ENCODE data around the gene CEP128.
A peak's percentile ranks its signal among the peaks of the same experiment; 100 is the strongest.

Gene CEP128

GRCh38 chr14:80664576-80664975 is 277.0 kb downstream of the CEP128 start:
- DNase-seq (ENCODE audit: low read depth), result no peak

GRCh38 chr14:80663541-80663940 is 278.0 kb downstream of the CEP128 start:
- no peak for DNase-seq (ENCODE audit: low read depth)

- DNase-seq (ENCODE audit: low read depth), result no peak
Observed at GRCh38 chr14:80659783-80660182, 281.8 kb downstream of the CEP128 start.

GRCh38 chr14:80658733-80659132 is 282.8 kb downstream of the CEP128 start:
- no peak for DNase-seq (ENCODE audit: low read depth)

- no peak for DNase-seq (ENCODE audit: low read depth)
Observed at GRCh38 chr14:80658155-80658554, 283.4 kb downstream of the CEP128 start.

- DNase-seq (ENCODE audit: low read depth), result no peak
Observed at GRCh38 chr14:80653956-80654355, 287.6 kb downstream of the CEP128 start.

GRCh38 chr14:80645667-80646413 is 295.7 kb downstream of the CEP128 start:
- no peak for DNase-seq (ENCODE audit: low read depth)

- no peak for DNase-seq (ENCODE audit: low read depth)
Observed at GRCh38 chr14:80644826-80645225, 296.7 kb downstream of the CEP128 start.

GRCh38 chr14:80638620-80639515 is 302.7 kb downstream of the CEP128 start:
- DNase-seq (ENCODE audit: low read depth), result peak; percentile 68

GRCh38 chr14:80637756-80638619 is 303.6 kb downstream of the CEP128 start:
- no peak for DNase-seq (ENCODE audit: low read depth)

GRCh38 chr14:80636071-80636470 is 305.5 kb downstream of the CEP128 start:
- DNase-seq (ENCODE audit: low read depth), result no peak

- DNase-seq (ENCODE audit: low read depth), result no peak
Observed at GRCh38 chr14:80634106-80634758, 307.3 kb downstream of the CEP128 start.

- DNase-seq (ENCODE audit: low read depth), result no peak
Observed at GRCh38 chr14:80629606-80630005, 311.9 kb downstream of the CEP128 start.

GRCh38 chr14:80628547-80628946 is 313.0 kb downstream of the CEP128 start:
- no peak for DNase-seq (ENCODE audit: low read depth)

GRCh38 chr14:80627745-80628144 is 313.8 kb downstream of the CEP128 start:
- no peak for DNase-seq (ENCODE audit: low read depth)

- DNase-seq (ENCODE audit: low read depth), result no peak
Observed at GRCh38 chr14:80624581-80624980, 317.0 kb downstream of the CEP128 start.

GRCh38 chr14:80621701-80622100 is 319.8 kb downstream of the CEP128 start:
- no peak for DNase-seq (ENCODE audit: low read depth)

- DNase-seq (ENCODE audit: low read depth), result no peak
Observed at GRCh38 chr14:80620434-80620833, 321.1 kb downstream of the CEP128 start.

GRCh38 chr14:80618751-80619329 is 322.7 kb downstream of the CEP128 start:
- DNase-seq (ENCODE audit: low read depth), result no peak

- no peak for DNase-seq (ENCODE audit: low read depth)
Observed at GRCh38 chr14:80615831-80616230, 325.7 kb downstream of the CEP128 start.

GRCh38 chr14:80609055-80609454 is 332.5 kb downstream of the CEP128 start:
- no peak for DNase-seq (ENCODE audit: low read depth)
